Stimulated activated CD4-positive, alpha-beta T cell treated with anti-CD3 and anti-CD28 coated beads, Interleukin-15, amount 100 ng/mL, for 24 hours (primary cell): Measurements from ENCODE around the gene APLP1.
"Not testable (repeated sequence)": the region's sequence is repeated elsewhere in the genome, so short reads cannot be mapped to it uniquely, and the experiment has no call there.

Source experiments
- DNase-seq: peaks from one replicate; pipeline ENCODE4 v3.0.0-alpha.2; 2020

The APLP1 gene

GRCh38 chr19:35885904-35886303, 17.5 kb downstream of the APLP1 start:
- DNase-seq: no peak

DNA sequence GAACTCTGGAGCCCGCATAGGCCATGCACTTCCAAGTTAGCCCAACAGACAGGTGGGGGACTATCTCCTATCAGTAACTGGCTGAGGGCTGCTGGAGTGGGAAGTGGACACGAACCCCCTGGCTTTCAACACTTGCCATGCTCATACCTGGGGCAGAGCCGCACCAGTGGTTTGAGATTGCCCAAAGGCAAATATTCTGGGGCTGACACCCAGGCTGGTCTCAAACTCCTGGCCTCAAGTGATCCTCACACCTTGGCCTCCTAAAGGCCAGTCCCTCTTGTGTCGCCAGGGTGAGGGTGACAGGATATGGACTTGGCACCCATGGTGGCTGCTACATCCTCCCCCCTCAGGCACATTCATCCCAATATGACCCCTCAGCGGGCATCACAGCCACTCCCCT, 18.8 kb downstream of the APLP1 start:
- no peak for DNase-seq

DNA sequence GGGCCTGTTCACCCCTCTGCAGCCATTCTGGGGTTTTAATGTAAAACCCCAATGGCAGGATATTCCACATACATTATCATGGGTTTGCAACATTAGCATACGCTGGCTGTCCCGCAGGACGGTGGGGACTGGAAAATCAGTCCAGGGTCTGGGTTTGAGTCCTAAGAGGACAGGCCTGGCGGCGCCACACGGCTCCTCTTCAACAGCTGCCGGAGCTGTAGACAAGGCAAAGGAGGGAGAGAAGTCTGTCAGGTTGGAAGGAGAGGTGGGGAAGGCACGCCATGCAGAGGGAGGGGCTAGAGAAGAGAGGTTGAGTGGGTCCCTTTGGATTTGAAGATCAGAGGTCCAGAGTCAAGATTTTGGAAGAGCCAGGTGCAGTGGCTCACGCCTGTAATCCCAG, 20.0 kb downstream of the APLP1 start:
- no peak for DNase-seq

GRCh38 chr19:35889370-35890112, 21.2 kb downstream of the APLP1 start:
- no peak for DNase-seq

- DNase-seq: no peak
Observed at GRCh38 chr19:35890113-35890650, 21.8 kb downstream of the APLP1 start.

GRCh38 chr19:35891819-35892218, 23.4 kb downstream of the APLP1 start:
- DNase-seq: not testable (repeated sequence)

GRCh38 chr19:35894342-35894741, 26.0 kb downstream of the APLP1 start:
- DNase-seq: no peak

DNA sequence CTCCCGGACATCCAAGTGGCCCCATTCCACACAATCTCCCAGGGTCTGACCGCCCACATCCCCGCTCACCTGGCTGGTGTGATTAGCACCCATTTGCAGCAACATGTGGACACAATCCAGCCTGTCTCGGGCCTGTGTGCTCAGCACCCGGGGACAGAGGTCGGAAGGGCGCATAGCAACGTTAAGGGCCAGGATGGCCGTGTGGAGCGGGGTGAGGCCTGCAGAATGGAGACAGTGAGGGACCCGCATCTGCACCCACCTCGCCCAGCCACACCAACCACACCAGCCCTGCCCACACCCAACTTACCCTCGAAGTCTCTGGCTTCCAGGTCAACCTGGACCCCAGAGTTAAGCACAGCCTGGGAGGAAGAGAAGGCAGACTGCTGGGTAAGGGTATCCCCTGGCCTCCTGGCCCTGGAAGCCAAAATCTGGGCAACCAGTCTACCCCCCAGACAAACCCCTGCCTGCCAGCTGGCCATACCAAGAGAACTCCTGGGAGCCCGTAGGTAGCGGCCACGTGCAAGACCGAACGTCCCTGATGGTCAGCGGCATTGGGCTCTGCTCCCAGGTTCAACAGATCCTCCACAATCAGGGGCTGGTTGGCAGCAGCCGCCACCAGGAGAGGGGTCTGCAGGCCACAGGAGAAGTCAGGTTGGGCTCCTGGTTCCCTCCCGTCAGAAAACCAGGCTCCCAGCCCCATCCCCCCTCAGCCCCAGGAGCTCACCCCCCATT, 27.7 kb downstream of the APLP1 start:
- no peak for DNase-seq

GRCh38 chr19:35896643-35897040, 28.3 kb downstream of the APLP1 start:
- DNase-seq: no peak

DNA sequence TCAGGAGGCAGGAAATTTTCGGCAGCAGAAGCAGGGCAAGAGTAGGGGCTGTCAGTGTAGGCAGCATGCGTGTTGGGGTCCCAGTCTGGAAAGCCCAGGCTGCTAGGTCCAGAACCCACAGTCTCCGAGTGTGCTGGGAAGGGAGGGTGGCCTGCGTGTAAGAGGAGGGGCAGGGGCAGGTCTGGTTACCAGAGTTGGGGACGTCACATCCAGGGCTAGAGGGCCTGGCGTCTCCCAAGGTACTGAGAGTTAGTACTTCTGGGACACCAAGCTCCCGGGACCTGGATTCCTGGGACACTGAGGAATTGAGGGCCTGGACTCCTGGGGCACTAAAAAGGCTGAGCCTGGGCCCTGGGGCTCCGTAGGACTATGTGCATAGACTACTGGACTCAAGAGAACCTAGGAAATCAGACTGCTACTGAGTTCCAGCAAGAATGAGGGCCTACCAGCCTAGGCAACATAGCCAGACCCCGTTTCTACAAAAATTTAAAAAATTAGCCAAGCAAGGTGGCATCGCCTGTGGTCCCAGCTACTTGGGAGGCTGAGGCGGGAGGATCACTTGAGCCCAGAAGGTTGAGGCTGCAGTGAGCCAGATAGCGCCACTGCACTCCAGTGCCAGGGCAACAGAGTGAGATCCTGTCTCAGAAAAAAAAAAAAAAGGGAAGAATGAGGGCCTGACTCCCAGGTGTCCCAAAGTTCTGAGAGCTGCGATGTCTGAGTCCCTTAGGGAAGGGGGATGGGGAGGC, 29.5 kb downstream of the APLP1 start:
- DNase-seq: no peak

GRCh38 chr19:35898499-35898809, 30.1 kb downstream of the APLP1 start:
- DNase-seq: no peak

- peak; percentile 93 for DNase-seq
Observed at GRCh38 chr19:35899547-35900214, 31.3 kb downstream of the APLP1 start.

- DNase-seq: no peak
Observed at GRCh38 chr19:35901055-35901644, 32.8 kb downstream of the APLP1 start.

- peak; percentile 48 for DNase-seq
Observed at GRCh38 chr19:35901854-35902661, 33.7 kb downstream of the APLP1 start, which contains the start of gene HCST. HCST (plus strand) TSS chr19:35902529; CDS start chr19:35902594, 65 bp downstream.

GRCh38 chr19:35902870-35903475, 34.6 kb downstream of the APLP1 start:
- no peak for DNase-seq

GRCh38 chr19:35903550-35904179, 35.3 kb downstream of the APLP1 start:
- peak; percentile 92 for DNase-seq

DNA sequence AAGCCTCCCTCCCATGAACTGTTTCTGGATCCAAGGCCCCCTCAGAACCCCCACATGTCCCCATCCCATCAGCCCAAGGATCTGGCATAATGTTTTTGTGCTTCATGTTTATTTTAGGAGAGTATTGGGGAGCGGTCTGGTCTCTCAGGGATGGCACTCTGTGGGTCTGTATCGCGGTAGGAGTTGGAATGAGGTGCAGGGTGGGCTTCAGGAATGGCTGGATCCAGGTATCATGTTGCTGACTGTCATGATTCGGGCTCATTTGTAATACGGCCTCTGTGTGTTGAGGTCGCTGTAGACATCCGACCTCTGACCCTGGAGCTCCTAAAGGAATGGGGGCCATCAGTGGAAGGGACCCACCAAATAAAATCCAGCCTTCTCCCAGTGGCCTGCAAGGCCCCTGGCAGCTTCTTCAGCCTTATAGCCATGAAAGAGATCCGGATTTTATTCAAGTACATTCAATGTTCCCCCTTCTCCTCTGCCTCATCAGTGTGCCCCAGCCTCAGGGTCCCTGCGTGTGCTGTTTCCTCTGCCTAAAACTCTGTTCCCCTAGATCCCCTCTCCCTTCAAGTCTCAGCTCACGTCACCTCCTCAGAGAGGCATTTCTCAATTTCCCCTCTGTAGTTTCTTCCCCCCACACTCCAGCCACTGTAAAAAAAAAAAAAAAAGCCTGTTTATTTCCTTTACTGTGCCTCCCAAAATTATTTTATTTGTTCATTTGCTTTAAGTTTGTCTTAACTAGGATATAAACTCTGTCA, 36.1 kb downstream of the APLP1 start:
- no peak for DNase-seq

GRCh38 chr19:35905178-35905727, 36.9 kb downstream of the APLP1 start:
- no peak for DNase-seq

- DNase-seq: no peak
Observed at GRCh38 chr19:35907377-35907745, 39.0 kb downstream of the APLP1 start.

GRCh38 chr19:35908010-35908441, 39.7 kb downstream of the APLP1 start, which contains the start of gene TYROBP:
TYROBP (minus strand) TSS chr19:35908295; CDS start chr19:35908228, 67 bp downstream.
- no peak for DNase-seq
